ENCODE results near the gene HRCT1.

- TF ChIP-seq EZH2 (IDR thresholded peaks at IDR 0.05; ENCODE audit: borderline replicate concordance, low read depth, low read length, severe bottlenecking), result no peak
- no peak for TF ChIP-seq CTCF (IDR thresholded peaks at IDR 0.05; ENCODE audit: borderline replicate concordance, extremely low read depth, low read length, poor library complexity, severe bottlenecking)
These were observed 14.4 kb upstream of the HRCT1 start for GRCh38 chr9:35891646-35892045.
